HFFc6 (cell line): ENCODE results near the gene KMT5B. TPM values are rescaled to one million over a fixed set of nuclear protein-coding genes. Genes with fewer than 3 reads are reported as not detected.

Experiments used
- DNase-seq: peaks from one replicate; pipeline ENCODE4 v3.0.0-alpha.2; 2018
- H3K27ac Mint-ChIP-seq: 2 replicates; pipeline ENCODE4 v1.8.0; 2020; ENCODE audit warnings: mild to moderate bottlenecking, mixed read lengths
- H3K27me3 Mint-ChIP-seq: 2 replicates; pipeline ENCODE4 v1.8.0; 2021; ENCODE audit warnings: mild to moderate bottlenecking, moderate library complexity, mixed read lengths; ENCODE audit not compliant: insufficient read depth
- H3K36me3 Mint-ChIP-seq: 2 replicates; pipeline ENCODE4 v1.8.0; 2021; ENCODE audit warnings: low read depth, mixed read lengths
- H3K4me1 Mint-ChIP-seq: 2 replicates; pipeline ENCODE4 v1.8.0; 2020; ENCODE audit warnings: low read depth, mixed read lengths
- H3K4me3 Mint-ChIP-seq: 2 replicates; pipeline ENCODE4 v1.8.0; 2020; ENCODE audit warnings: mild to moderate bottlenecking, moderate library complexity, mixed read lengths
- H3K9me3 Mint-ChIP-seq: 2 replicates; pipeline ENCODE4 v1.8.0; 2020; ENCODE audit warnings: mild to moderate bottlenecking, mixed read lengths
- CTCF ChIP-seq: fragments of 200-600 bp; sonication (generic); IDR thresholded peaks from 2 replicates; pipeline ENCODE4 v1.5.0; 2021; ENCODE audit warnings: antibody characterized with exemption, mild to moderate bottlenecking
- total RNA-seq, 6 experiments: library from RNA; stranded (reverse); fragmentation: NEBNext Ultra II Directional; extraction: Animal tissue kit (Norgen Biotek cat#: 25700); gene quantifications; 2 replicates in 1 of 6; 3 replicates in 5 of 6; pipeline ENCODE4 v1.2.3, GENCODE V29; 2021

The KMT5B gene
- total RNA-seq, 6 experiments from 2014 or later, result 20.3 to 23.7 (median 22.4) TPM

- H3K4me3 Mint-ChIP-seq, result no peak overlapping the region
- H3K27ac Mint-ChIP-seq, result no peak overlapping the region
- no peaks in the 10 kb centered on the region; the same call in 1 of the 2 replicates for H3K27me3 Mint-ChIP-seq
- DNase-seq, result no peak
- peaks cover 45% of the 10 kb centered on the region for H3K36me3 Mint-ChIP-seq
- H3K4me1 Mint-ChIP-seq, result peaks cover 8% of the 10 kb centered on the region
- no peak for TF ChIP-seq CTCF
- H3K9me3 Mint-ChIP-seq, result no peaks in the 10 kb centered on the region
Observed at GRCh38 chr11:68159161-68159560, 53.9 kb downstream of the KMT5B start.

- Mint-ChIP-seq H3K4me1 (peaks cover 6% of the 10 kb centered on the region), H3K27ac (no peak overlapping the region), H3K9me3 (no peaks in the 10 kb centered on the region), H3K36me3 (peaks cover 45% of the 10 kb centered on the region), H3K27me3 (no peaks in the 10 kb centered on the region; the same call in 1 of the 2 replicates), H3K4me3 (no peak overlapping the region)
- DNase-seq, result no peak
- no peak for TF ChIP-seq CTCF
Observed at GRCh38 chr11:68158580-68158979, 54.5 kb downstream of the KMT5B start.

- peaks cover 8% of the 10 kb centered on the region for H3K27me3 Mint-ChIP-seq
- no peaks in the 10 kb centered on the region for H3K4me1 Mint-ChIP-seq
- H3K4me3 Mint-ChIP-seq, result no peak overlapping the region
- H3K9me3 Mint-ChIP-seq, result no peaks in the 10 kb centered on the region
- DNase-seq, result no peak
- TF ChIP-seq CTCF, result no peak
- peaks cover 10% of the 10 kb centered on the region; the same call in 1 of the 2 replicates for H3K36me3 Mint-ChIP-seq
- H3K27ac Mint-ChIP-seq, result no peak overlapping the region
Observed at GRCh38 chr11:68153742-68154141, 59.4 kb downstream of the KMT5B start.

GRCh38 chr11:68150037-68150436 lies 63.1 kb downstream of the KMT5B start:
- H3K4me1 Mint-ChIP-seq, result no peaks in the 10 kb centered on the region
- H3K27me3 Mint-ChIP-seq, result peaks cover 13% of the 10 kb centered on the region
- H3K4me3 Mint-ChIP-seq, result no peak overlapping the region
- TF ChIP-seq CTCF, result no peak
- no peaks in the 10 kb centered on the region for H3K9me3 Mint-ChIP-seq
- H3K36me3 Mint-ChIP-seq, result no peaks in the 10 kb centered on the region
- H3K27ac Mint-ChIP-seq, result no peak overlapping the region
- DNase-seq, result no peak

- DNase-seq, result no peak
- Mint-ChIP-seq H3K36me3 (no peaks in the 10 kb centered on the region), H3K4me3 (no peak overlapping the region), H3K9me3 (no peaks in the 10 kb centered on the region), H3K27ac (no peak overlapping the region), H3K4me1 (no peaks in the 10 kb centered on the region), H3K27me3 (peaks cover 13% of the 10 kb centered on the region)
- TF ChIP-seq CTCF, result no peak
Observed at GRCh38 chr11:68149417-68149816, 63.7 kb downstream of the KMT5B start.

GRCh38 chr11:68148879-68149278 lies 64.2 kb downstream of the KMT5B start:
- H3K4me3 Mint-ChIP-seq, result no peak overlapping the region
- peaks cover 13% of the 10 kb centered on the region for H3K27me3 Mint-ChIP-seq
- no peaks in the 10 kb centered on the region for H3K36me3 Mint-ChIP-seq
- DNase-seq, result no peak
- no peak for TF ChIP-seq CTCF
- no peak overlapping the region for H3K27ac Mint-ChIP-seq
- no peaks in the 10 kb centered on the region for H3K9me3 Mint-ChIP-seq
- no peaks in the 10 kb centered on the region for H3K4me1 Mint-ChIP-seq
